H4 (cell line): Measurements from ENCODE around the gene OR2A42. TPM values are rescaled to one million over a fixed set of nuclear protein-coding genes. Genes with fewer than 3 reads are reported as not detected.
"Not testable (repeated sequence)": the region's sequence is repeated elsewhere in the genome, so short reads cannot be mapped to it uniquely, and the experiment has no call there.

Source experiments
- DNase-seq: peaks from one replicate; pipeline ENCODE4 v3.0.0-alpha.2; 2015; ENCODE audit warnings: low spot score
- total RNA-seq: library from RNA; depleted of rRNA; stranded (reverse); fragments of >200 nt; shearing (Covaris generic); gene quantifications from 2 replicates; pipeline ENCODE4 v1.2.3, GENCODE V29; 2014; rRNA removed

The OR2A42 gene, protein sequence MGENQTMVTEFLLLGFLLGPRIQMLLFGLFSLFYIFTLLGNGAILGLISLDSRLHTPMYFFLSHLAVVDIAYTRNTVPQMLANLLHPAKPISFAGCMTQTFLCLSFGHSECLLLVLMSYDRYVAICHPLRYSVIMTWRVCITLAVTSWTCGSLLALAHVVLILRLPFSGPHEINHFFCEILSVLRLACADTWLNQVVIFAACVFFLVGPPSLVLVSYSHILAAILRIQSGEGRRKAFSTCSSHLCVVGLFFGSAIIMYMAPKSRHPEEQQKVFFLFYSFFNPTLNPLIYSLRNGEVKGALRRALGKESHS
- total RNA-seq: not detected in 2 replicates

DNA sequence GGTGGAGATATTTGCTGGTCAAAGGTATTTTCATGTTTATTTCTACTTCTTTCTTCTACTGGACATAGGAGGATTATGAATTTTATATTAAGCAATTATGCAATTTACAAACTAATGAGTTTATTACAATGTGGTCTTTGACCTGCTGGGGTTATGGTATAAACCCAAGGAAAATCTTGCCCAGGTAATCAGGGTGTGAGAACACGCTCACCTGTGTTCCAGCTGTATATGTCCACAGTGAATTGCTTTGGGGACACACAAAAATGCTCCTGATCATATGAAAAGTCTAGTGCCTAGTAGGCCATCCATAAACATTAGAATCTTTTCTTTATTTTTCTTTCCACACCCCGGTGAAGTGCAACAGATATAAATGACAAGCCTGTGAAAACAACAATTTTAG is at the start of gene OR2A42:
TSS of gene OR2A42 (minus strand) at position 241 of the 400 bp plus-strand sequence. CDS start 6,762 bp downstream, outside the sequence.
- DNase-seq: not testable (repeated sequence)

DNA sequence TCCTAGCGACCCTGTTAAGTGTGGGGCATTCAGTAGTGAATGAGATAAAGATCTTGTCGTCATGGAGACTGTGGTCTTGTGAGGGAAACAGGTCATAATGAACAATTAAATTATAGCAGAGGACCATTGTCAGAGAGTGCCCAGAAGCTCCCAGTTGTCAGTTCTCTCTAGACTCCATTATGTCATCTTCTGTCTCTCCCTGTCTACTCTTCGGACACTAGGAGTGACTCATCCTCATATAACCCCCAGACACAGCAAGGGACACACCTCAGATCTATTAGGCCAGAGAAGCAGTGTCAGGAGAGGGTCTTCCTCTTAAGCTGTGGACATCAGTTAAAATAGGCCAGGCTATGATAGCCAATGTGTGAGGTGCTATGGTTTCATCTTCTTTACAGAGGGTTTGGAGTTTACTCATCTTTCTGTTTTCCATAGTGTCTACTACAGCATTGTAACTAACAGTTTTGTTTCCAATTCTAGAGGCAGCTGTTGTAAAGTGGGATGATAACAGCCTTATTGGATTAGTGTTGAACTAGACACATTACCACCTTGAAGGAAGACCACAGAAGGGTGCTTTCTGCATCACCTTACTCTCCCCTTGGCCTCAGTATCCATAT is 47.9 kb upstream of the OR2A42 start:
- DNase-seq: not testable (repeated sequence)

DNA sequence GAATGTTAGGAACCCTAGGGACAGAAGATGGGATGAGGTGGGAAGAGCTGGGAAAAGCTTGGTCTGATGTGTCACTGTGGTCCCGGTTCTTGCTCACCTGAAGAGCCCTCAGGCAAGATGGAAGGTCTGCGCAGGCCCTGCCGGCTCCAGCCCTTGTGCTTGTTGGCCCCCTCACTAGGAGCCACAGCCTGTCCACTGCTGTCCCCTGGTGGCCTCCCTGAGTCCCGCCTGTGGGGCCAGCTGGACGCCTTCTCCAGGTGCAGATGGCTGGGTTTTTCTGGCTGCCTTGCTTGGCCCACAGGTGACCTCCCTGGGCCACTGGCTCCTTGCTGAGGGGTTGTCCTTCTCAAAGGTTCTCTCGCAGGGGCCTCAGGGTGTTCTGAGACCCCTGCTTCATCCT is 44.3 kb upstream of the OR2A42 start:
- DNase-seq: not testable (repeated sequence)

DNA sequence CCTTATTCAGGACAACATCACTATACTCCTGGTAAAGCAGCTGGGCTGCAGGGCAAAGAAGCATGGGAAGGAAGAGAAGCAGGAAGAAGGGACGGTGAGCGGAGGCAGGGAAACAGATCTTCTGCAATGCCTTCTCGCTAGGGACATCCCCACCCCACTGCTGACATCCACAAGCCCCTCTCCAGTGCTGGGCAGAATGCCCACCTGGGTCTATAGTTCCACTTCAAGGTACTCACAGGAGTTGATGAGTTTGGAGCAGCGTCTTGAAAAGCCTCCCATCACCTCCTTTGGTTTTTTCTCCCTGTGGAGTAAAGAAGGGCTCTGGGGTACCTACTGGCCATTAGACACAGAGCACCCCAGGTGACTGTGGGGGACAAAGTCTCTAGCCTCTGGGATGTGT is 43.1 kb upstream of the OR2A42 start:
- DNase-seq: not testable (repeated sequence)

DNA sequence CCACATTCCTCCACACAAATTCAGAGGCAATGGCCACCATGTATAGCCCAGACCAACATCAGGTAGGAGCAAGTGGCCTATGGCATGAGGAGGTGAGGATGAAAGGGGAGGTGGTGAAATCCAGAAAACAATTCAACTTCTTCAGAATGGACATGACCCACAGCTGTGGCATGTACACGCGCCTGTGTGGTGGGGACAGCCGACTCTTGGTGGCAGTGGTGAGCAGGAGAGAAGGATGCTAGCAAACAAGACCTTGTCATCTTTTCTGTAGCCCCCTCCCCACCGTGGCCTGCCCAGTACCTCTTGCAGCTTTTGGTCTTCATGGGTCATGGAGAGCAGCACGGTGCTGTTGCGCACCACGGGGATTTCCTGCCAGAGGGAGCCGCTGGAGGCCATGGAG is 42.6 kb upstream of the OR2A42 start:
- DNase-seq: not testable (repeated sequence)

DNA sequence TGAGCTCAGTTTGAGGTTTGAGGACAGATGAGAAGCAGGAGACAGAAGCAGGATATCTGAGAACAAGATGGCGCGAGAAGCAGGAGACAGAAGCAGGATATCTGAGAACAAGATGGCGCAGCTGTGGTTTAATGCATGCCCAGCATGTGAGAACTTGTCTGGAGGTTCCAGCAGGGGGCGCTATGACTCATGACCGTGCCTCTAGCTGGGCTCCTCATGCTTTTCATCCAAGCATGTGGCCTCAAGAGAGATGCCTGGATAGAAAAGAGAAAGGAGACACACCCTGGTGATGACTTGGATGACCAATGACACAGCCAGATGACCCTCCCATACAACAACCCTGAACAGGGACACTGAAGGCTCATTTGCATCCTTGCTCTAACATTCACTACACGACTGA is 40.6 kb upstream of the OR2A42 start:
- DNase-seq: not testable (repeated sequence)

DNA sequence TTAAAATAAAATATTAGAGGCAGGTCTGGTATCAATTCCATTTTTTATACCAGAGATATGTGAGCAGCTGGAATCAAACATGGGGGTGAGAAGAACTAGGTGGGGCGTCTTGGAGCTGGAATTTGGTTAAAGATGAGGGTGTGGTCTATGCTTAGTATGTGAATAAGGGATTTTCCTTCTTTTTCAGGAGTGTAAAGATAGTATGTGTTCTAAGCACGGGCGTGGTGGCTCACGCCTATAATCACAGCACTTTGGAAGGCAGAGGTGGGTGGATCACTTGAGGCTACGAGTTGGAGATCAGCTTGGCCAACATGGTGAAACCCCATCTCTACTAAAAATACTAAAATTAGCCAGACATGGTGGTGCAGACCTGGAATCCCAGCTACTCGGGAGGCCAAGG is 35.9 kb upstream of the OR2A42 start:
- DNase-seq: not testable (repeated sequence)

DNA sequence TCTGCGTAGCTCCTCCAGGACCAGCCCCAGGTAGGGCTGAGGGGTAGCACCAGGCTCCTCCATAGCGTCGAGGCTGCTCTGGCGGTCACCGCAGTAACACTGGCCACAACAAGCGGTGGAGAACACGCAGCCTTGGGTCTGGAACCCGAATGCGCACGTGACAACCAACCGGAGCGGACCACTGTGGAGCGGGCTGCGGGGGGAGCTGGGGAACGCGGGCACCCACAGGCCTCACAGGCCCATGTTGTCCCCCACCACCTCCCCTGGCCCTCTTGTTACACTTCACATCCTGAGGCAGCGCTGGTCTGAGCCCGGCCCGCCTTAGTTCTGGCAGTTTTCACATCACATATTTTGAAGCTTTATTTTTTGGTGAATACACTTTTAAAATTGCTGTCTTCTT is 29.8 kb upstream of the OR2A42 start, which contains the start of gene CTAGE8:
TSS of gene CTAGE8 (minus strand) at position 101 of the 400 bp plus-strand sequence. CDS start at position 63, 38 bp downstream.
- DNase-seq: not testable (repeated sequence)

DNA sequence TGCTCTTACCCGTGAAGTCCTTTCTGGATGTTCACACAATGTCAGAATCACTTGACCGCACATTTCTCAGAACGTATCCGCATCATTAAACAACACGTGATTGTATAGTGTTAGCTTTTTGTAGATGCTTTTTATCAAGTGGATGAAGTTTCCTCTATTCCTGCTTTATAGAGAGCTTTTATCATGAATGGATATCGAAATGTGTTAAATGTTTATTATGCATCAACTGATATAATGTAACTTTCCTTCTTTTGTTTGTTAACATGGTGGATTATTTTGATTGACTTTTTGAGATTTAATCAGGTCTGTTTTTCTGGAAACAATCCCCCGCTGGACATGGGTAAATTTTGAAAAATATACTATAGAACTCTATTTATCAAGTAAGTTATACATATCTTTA is 25.3 kb upstream of the OR2A42 start, which contains the start of gene OR2A7:
TSS of gene OR2A7 (minus strand) at position 101 of the 400 bp plus-strand sequence. CDS start 5,164 bp downstream, outside the sequence.
- not testable (repeated sequence) for DNase-seq

DNA sequence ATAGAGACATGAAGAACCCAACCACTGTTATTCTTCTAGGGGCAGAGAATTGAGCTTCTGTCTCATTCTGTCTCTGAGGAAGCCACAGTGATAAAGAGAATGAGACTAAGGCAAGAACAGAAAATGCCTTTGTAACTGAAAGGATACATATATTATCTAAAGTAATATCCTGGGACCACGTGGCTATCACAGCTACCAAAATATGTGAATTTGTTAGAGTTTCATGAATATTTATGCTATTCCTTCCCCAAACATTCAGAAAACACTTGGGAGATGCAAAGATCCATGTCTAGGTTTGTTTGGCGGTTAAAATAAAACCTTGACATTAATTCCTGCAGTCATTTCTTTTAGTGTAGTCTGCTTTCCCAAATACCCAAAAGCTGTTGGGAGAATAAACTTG is 22.7 kb upstream of the OR2A42 start:
- DNase-seq: not testable (repeated sequence)

DNA sequence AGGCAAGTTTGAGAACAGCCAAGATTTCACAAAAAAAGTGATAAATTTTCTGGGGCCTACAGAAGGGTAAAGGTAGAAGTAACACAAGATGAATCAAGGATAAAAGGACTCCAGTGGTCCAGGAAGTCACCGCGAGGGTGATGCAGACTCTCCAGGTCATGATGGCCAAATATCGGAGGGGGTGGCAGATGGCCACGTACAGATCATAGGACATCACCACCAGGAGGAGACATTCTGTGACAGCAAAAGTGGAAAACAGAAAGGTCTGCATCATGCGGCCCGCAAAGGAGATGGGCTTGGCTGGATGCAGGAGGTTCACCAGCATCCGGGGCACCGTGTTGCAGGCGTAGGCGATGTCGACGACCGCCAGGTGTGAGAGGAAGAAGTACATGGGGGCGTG is 19.7 kb upstream of the OR2A42 start:
- not testable (repeated sequence) for DNase-seq

DNA sequence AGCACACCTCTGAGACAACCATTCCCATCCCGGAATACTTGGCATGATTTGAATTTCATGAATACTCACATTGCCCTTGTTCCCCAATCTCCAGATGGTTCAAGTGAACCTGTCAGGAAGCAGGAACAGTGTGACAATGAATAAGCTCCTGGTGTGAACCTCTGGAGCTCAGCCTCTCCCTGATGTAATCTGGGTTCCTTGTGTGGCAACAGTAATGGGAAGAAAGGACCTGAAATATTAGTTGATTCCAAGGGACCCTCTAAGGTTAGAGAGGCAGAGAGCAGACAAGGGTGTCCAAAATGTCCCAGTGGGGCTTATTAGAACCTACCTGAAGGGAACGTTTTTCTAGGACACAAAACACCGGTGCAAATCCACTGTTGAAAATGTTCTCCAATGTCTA is 16.7 kb upstream of the OR2A42 start:
- DNase-seq: peak; percentile 9

DNA sequence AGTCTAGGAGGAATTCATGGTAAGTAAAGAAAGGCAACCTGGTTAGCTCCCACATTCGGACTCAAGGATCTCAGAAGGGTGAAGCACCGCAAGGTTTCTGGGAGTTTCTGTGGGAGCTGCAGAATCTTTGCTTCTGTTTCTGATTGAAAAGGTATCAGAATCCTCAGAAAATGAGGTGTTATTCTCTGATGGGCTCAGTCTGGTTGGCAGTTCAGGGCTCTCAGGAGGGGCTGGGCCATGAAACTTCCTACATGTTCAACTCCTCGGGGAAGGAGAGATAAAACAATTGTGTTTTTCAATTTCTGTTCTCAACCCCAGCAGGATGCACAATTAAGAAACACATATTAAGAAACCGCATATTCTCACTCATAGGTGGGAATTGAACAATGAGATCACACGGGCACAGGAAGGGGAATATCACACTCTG is 16.1 kb upstream of the OR2A42 start:
- peak; percentile 2 for DNase-seq

DNA sequence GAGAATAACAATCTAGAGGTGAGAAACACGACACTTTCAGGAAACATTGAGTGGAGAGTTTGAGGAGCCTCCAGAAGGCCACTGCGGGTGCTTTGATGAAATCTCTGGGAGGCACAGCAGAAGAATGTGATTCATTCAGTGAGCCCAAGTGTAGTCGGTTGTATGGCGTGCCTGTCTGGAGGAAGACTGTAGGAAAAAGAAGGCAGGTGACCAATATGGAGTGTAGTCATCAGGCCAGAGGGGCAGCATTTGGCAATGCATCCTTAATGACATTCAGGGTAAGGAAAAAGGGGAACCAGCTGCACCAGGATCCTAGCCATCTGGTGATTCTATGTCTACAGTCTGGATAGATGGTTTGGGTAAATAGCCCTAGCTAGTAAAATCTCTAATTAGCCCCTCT is 12.9 kb upstream of the OR2A42 start:
- not testable (repeated sequence) for DNase-seq

DNA sequence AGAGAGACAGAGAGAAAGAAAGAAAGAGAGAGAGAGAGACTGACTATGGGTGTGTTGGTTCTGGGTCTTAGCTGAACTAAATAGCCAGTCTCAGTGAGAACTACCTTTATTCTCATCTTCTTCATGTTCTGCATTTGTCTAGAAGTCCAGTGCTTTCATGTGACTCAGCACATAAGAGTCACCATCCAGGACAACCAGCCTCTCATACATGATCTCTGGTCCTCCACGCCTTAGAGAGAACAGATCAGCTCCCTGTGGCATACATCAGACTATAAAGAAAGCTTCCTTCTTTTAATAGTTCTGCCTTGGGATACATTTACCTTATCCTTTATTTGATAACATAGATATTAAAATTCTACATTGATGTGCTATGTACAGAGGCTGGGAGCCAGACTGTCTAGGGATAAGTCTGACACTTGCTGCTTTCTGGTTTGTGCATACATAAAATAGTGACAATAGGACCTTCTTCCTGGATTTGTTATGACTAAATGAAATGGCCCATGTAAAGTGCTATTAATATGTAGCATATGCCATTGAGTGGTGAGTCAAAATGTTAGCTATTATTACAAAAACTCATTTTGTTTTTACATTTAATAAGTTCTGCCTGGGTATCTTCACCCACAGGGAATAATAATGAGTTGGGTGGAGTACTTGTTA is 8.4 kb upstream of the OR2A42 start:
- DNase-seq: not testable (repeated sequence)

DNA sequence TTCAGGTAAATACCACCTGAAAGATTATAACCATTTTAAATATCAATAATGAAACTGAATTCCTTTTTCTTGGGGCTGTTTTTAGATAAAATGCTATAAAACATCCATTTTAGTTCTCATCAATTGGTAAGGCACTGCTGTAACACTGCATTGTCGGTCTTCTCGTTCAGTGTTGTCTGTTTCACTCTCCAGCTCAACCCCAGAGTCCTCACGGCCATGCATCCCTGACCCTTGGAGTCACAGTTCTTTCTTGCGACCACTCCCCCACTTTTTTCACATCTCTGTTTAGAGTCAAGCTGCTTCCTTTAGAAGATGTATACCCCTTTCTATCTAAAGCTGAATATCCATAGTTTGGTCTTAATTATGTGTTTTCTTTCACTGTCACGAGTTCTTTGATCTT is 7.6 kb upstream of the OR2A42 start:
- DNase-seq: not testable (repeated sequence)

DNA sequence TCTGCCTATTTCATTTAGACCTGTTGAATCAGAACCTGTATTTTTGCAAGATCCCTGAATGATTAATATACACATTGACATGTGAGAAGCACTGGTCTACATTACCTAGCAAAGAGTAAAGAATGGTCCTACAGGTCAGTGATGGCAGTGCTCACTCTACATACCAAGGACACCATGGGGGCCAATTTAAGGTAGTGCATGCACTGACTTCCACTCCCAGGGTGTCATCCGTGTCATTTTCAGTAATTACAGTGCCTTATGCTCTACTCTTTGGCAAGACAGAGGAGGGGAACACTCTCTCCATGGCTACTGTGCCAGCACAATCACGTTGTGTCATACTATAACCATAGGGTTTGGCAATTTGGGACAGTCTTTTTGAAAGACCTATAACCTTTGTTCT is 6.0 kb upstream of the OR2A42 start:
- not testable (repeated sequence) for DNase-seq

DNA sequence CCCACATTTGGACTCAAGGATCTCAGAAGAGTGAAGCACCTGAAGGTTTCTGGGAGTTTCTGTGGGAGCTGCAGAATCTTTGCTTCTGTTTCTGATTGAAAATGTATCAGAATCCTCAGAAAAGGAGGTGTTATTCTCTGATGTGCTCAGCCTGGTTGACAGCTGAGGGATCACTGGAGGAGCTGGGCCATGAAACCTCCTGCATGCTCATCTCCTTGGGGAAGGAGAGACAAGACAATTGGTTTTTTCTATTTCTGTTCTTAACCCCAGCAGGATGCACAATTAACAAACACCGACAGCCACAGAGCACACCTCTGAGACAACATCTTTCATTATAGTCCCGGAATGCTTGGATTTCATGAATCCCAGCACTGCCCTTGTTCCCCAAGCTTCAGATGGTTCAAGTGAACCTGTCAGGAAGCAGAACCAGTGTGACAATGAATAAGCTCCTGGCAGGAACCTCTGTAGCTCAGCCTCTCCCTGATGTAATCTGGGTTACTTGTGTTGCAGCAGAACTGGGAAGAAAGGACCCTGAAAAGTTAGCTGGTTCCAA is 799 bp downstream of the OR2A42 start:
- not testable (repeated sequence) for DNase-seq

DNA sequence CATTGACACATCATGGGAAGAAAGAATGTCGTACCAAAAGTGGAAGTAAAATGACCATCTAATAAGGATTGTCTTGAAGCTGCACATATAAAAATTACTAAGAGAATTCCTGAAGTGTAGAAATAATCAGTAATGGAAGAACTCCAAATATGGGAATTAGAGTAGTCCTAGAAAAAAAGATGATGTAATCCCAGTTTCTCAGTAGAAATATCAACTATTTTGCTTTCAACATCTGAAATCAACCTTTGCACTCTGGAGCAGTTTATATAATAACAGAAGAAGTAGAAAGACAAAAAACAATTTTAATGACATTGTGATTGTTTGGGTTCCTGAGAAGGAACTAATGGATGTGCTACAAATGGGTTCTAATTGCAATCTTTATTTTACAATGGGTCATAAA is 6.4 kb downstream of the OR2A42 start:
- DNase-seq: not testable (repeated sequence)

DNA sequence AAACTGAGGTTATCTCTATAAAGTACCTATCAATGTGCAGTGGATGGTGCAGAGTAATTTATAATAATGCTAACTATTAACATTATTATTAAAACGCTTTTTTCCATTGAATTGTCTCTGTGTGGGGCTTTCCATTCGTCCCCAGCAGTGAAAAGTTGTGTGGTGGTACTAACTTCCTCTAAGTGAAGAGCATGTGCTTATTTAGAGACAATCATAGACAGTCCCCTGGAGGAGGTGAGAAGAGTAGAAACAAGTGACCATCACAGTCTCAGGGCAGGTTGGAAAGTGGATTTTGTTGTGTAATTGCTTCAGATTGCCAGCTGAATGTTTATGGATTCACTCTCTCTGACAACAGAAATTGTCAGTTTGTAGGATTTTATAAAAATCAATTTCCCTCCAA is 8.4 kb downstream of the OR2A42 start:
- DNase-seq: not testable (repeated sequence)

DNA sequence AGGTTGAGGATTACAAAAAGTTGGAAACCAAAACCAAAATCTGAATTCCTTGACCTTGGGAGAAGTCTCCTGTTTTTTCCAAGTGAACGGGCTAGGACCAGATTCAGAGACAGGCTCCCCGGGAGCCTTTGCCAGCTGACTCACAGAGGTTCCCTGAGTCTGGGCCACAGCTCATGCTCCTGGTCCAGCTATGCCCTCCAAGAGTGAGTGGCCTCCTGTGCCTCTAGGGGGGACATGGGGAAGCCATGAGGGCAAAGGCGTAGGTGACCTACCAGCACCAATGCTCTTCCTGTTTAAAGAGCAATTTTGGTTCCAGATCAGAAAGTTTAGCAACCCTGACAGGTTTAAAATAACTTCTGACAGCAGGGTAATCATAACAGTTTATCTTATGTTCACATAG is 10.6 kb downstream of the OR2A42 start:
- not testable (repeated sequence) for DNase-seq

DNA sequence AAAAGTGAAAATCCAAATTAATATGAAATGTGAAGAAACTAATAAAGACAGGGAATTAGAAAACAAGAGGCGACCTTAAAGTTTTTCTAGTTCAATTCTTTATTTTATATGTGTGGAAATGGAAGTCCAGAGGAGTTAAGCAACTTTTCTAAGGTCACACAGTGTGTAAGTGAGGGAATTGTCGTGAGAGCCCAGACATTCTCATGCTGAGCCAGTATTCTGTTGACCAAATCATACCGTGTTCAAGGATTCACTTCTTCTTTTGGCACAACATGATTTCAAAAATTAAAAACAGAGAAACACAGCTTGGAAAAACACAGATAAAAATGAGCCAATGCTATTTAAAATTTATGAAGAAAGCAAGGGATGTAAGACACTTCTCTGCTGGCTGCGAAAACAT is 12.5 kb downstream of the OR2A42 start:
- not testable (repeated sequence) for DNase-seq
